Activated CD8-positive, alpha-beta T cell treated with anti-CD3 and anti-CD28 coated beads for 36 hours (primary cell): ENCODE results near the gene TNNT3. TPM values are rescaled to one million over a fixed set of nuclear protein-coding genes. Genes with fewer than 3 reads are reported as not detected.
A peak's percentile ranks its signal among the peaks of the same experiment; 100 is the strongest.
"Not testable (repeated sequence)": the region's sequence is repeated elsewhere in the genome, so short reads cannot be mapped to it uniquely, and the experiment has no call there.

Experiments
- ATAC-seq: fragments of 200-7000 bp; cut with Tn5 transposase; one replicate; pipeline ENCODE4 v1.10.0; 2021; ENCODE audit warnings: mild to moderate bottlenecking, moderate library complexity
- CTCF ChIA-PET: fragments of 350-600 bp; sonication (Branson Sonifier 250); formaldehyde crosslinking; loops from one replicate; lab custom pipeline; 2021; ENCODE audit warnings: antibody characterized with exemption; lab: Charles Lee
- POLR2A ChIA-PET: fragments of 350-600 bp; sonication (Branson Sonifier 250); formaldehyde crosslinking; loops from one replicate; lab custom pipeline; 2021; ENCODE audit warnings: antibody characterized with exemption; lab: Charles Lee
- DNase-seq: peaks from one replicate; pipeline ENCODE4 v3.0.0-alpha.2; 2020
- H3K27ac Mint-ChIP-seq: one replicate; pipeline ENCODE4 v1.8.0; 2021; ENCODE audit warnings: mild to moderate bottlenecking, mixed read lengths
- H3K27me3 Mint-ChIP-seq: one replicate; pipeline ENCODE4 v1.8.0; 2021; ENCODE audit warnings: mixed read lengths
- H3K36me3 Mint-ChIP-seq: one replicate; pipeline ENCODE4 v1.8.0; 2021; ENCODE audit warnings: low read depth, mixed read lengths
- H3K4me1 Mint-ChIP-seq: one replicate; pipeline ENCODE4 v1.8.0; 2021; ENCODE audit warnings: low read depth, mixed read lengths
- H3K4me3 Mint-ChIP-seq: one replicate; pipeline ENCODE4 v1.8.0; 2021; ENCODE audit warnings: mild to moderate bottlenecking, moderate library complexity, mixed read lengths
- H3K9me3 Mint-ChIP-seq: one replicate; pipeline ENCODE4 v1.8.0; 2021; ENCODE audit warnings: mixed read lengths
- CTCF ChIP-seq: fragments of 200-600 bp; IDR thresholded peaks from one replicate; pipeline ENCODE4 v1.8.0; 2022; ENCODE audit warnings: antibody characterized with exemption, mild to moderate bottlenecking
- intact Hi-C: fragments of 100-400 bp; cut with micrococcal nuclease; formaldehyde crosslinking; loops from one replicate; pipeline ENCODE4 v1.10.0; 2022
- total RNA-seq, 2 experiments: library from RNA; stranded (reverse); gene quantifications; one replicate each; pipeline ENCODE4 v1.2.3, GENCODE V29; 2021

The TNNT3 gene
- total RNA-seq, 2 experiments from 2014 or later = 4.9 to 5.4 TPM

- ChIA-PET POLR2A (interaction anchor here (1.0 to 1.5 kb wide), 6 partner anchors 9 to 423 kb away, joined by 3 to 10 read pairs (median 4); partner anchors contain the start of gene PRR33), CTCF (interaction anchor here (0.6 to 3.9 kb wide), 44 partner anchors 9 to 274 kb away, joined by 3 to 34 read pairs (median 5); partner anchors contain the start of genes H19, LSP1, PRR33 and TNNI2)
- H3K27me3 Mint-ChIP-seq = no peaks in the 10 kb centered on the region
- intact Hi-C loops = loop anchor here (5.0 to 10.0 kb wide), 3 partner anchors 35 to 272 kb away; partner anchors contain the start of genes TNNI2 and TNNT3
- H3K36me3 Mint-ChIP-seq = peaks cover under 1% of the 10 kb centered on the region
- peak; percentile 78 for TF ChIP-seq CTCF
- no peaks in the 10 kb centered on the region for H3K9me3 Mint-ChIP-seq
- ATAC-seq = peak; percentile 89
- H3K4me3 Mint-ChIP-seq = no peak overlapping the region
- H3K27ac Mint-ChIP-seq = no peak overlapping the region
- H3K4me1 Mint-ChIP-seq = peaks cover 6% of the 10 kb centered on the region
- peak; percentile 87 for DNase-seq
Measured at GRCh38 chr11:1882265-1883238, 37.0 kb upstream of the TNNT3 start.

- intact Hi-C loops = loop anchor here (5.0 to 10.0 kb wide), 3 partner anchors 34 to 271 kb away; partner anchors contain the start of genes TNNI2 and TNNT3
- CTCF ChIA-PET = interaction anchor here (1.2 to 3.9 kb wide), 17 partner anchors 7 to 268 kb away, joined by 3 to 32 read pairs (median 12); partner anchors contain the start of genes LSP1 and PRR33
- POLR2A ChIA-PET = interaction anchor here (1.3 to 1.5 kb wide), 3 partner anchors 8 to 34 kb away, joined by 4 to 10 read pairs (median 4); partner anchors contain the start of gene PRR33
- H3K4me3 Mint-ChIP-seq = no peak overlapping the region
- DNase-seq = no peak
- ATAC-seq = no peak
- H3K27ac Mint-ChIP-seq = no peak overlapping the region
- no peak for TF ChIP-seq CTCF
- no peaks in the 10 kb centered on the region for H3K27me3 Mint-ChIP-seq
- peaks cover 12% of the 10 kb centered on the region for H3K4me1 Mint-ChIP-seq
- peaks cover 7% of the 10 kb centered on the region for H3K36me3 Mint-ChIP-seq
- no peaks in the 10 kb centered on the region for H3K9me3 Mint-ChIP-seq
Measured at GRCh38 chr11:1883346-1884302, 35.9 kb upstream of the TNNT3 start.

- POLR2A ChIA-PET = interaction anchor here (1.5 kb wide), 1 partner anchor 32 kb away, joined by 4 read pairs; no protein-coding TSS in a partner anchor
- Mint-ChIP-seq H3K27ac (no peak overlapping the region), H3K36me3 (peaks cover 12% of the 10 kb centered on the region), H3K27me3 (no peaks in the 10 kb centered on the region), H3K4me3 (no peak overlapping the region), H3K9me3 (no peaks in the 10 kb centered on the region), H3K4me1 (peaks cover 16% of the 10 kb centered on the region)
- CTCF ChIA-PET = interaction anchor here (1.2 kb wide), 1 partner anchor 32 kb away, joined by 3 read pairs; the partner anchor contains the start of gene LSP1
- DNase-seq (no peak), ATAC-seq (no peak)
- no peak for TF ChIP-seq CTCF
- intact Hi-C loops = loop anchor here (5.0 to 10.0 kb wide), 3 partner anchors 33 to 270 kb away; partner anchors contain the start of genes TNNI2 and TNNT3
Measured at GRCh38 chr11:1884303-1884700, 35.2 kb upstream of the TNNT3 start.

GRCh38 chr11:1886551-1886950 is 33.0 kb upstream of the TNNT3 start:
- H3K27me3 Mint-ChIP-seq, ATAC-seq, CTCF ChIA-PET, H3K9me3 Mint-ChIP-seq, DNase-seq, POLR2A ChIA-PET, H3K4me3 Mint-ChIP-seq, H3K27ac Mint-ChIP-seq: not testable (repeated sequence)
- Mint-ChIP-seq H3K4me1 (peaks cover 20% of the 10 kb centered on the region), H3K36me3 (peaks cover 30% of the 10 kb centered on the region)
- intact Hi-C loops = loop anchor here (10.0 kb wide), 1 partner anchor 268 kb away; no protein-coding TSS in a partner anchor
